Osteoblast (primary cell): ENCODE results near the gene DACH1. TPM values are rescaled to one million over a fixed set of nuclear protein-coding genes. Genes with fewer than 3 reads are reported as not detected.

Experiments
- DNase-seq: peaks from one replicate; pipeline ENCODE4 v3.0.0; 2011; ENCODE audit warnings: low spot score, mixed read lengths; ENCODE audit not compliant: insufficient read length; ENCODE audit errors: missing footprints
- H2AFZ ChIP-seq: 2 replicates; pipeline ENCODE4 v1.6.0; 2011; ENCODE audit warnings: mild to moderate bottlenecking, low read length
- H3K27ac ChIP-seq: 2 replicates; pipeline ENCODE4 v1.5.1; 2011; ENCODE audit warnings: mild to moderate bottlenecking, low read depth, low read length, moderate library complexity
- H3K27me3 ChIP-seq: 2 replicates; pipeline ENCODE4 v1.6.0; 2012; ENCODE audit warnings: mild to moderate bottlenecking, control low read depth, inconsistent platforms, low read length, moderate library complexity; ENCODE audit not compliant: insufficient read depth
- H3K36me3 ChIP-seq: 2 replicates; pipeline ENCODE4 v1.5.1; 2011; ENCODE audit warnings: mild to moderate bottlenecking, low read length, control low read depth, moderate library complexity; ENCODE audit not compliant: insufficient read depth
- H3K4me1 ChIP-seq: 2 replicates; pipeline ENCODE4 v1.5.1; 2011; ENCODE audit warnings: mild to moderate bottlenecking, low read length, control low read depth, moderate library complexity; ENCODE audit not compliant: insufficient read depth
- H3K4me2 ChIP-seq: 2 replicates; pipeline ENCODE4 v1.6.0; 2011; ENCODE audit warnings: mild to moderate bottlenecking, low read length; ENCODE audit not compliant: insufficient read depth
- H3K4me3 ChIP-seq: fragments of 200-600 bp; sonication (generic); 3 replicates; pipeline ENCODE4 v1.5.1; 2012; ENCODE audit warnings: mild to moderate bottlenecking, low read length, inconsistent platforms; ENCODE audit not compliant: insufficient read depth
- H3K79me2 ChIP-seq: 2 replicates; pipeline ENCODE4 v1.6.0; 2012; ENCODE audit warnings: mild to moderate bottlenecking, low read length, control low read depth, inconsistent platforms; ENCODE audit not compliant: insufficient read depth
- H3K9me3 ChIP-seq: 2 replicates; pipeline ENCODE4 v1.5.1; 2011; ENCODE audit warnings: low read depth, low read length, control low read depth
- H4K20me1 ChIP-seq: 2 replicates; pipeline ENCODE4 v1.6.0; 2012; ENCODE audit warnings: mild to moderate bottlenecking, low read length, control low read depth; ENCODE audit not compliant: insufficient read depth
- total RNA-seq: library from RNA; depleted of rRNA; stranded (reverse); fragments of >200 nt; gene quantifications from 2 replicates; pipeline ENCODE4 v1.2.3, GENCODE V29; 2012
- TF ChIP-seq, protein P1 (sequence below): IDR thresholded peaks from 2 replicates; pipeline ENCODE4 v1.5.1; 2011; ENCODE audit warnings: mild to moderate bottlenecking, low read depth, low read length, moderate library complexity; ENCODE audit errors: extremely low read depth

The DACH1 gene
- total RNA-seq, 1 donor = not detected

DNA sequence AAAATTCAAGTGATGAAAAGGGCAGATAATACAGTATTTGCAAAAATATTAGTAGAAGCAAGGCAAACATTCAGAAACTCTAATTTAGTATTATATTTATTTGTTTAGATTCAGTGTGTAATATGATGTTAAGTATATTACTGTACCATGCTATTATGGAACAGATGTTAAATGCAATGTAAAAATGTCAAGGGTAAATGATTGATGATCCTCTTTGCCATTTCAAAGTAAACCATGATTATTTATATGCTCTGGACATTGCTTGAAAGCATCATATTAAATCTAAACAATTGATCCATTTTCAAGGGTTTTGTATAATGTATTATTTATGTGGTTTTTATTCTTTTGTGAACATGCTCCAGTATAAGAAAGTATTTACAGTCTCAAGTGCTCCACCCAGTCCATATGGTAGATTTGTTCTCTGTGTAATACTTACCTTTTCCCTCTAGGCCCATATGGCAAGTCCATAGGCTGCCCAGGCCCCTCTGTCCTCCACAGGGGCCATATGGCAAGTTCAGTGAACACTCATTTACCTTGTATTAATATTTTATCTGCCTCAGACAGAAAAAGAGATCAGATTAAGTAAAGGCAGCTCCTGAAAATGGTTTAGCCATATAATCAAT is 353.5 kb downstream of the DACH1 start:
- Histone ChIP-seq H3K79me2 (no peaks in the 10 kb centered on the region), H3K27me3 (no peaks in the 10 kb centered on the region), H3K27ac (no peak overlapping the region), H3K9me3 (no peaks in the 10 kb centered on the region), H3K4me3 (no peak overlapping the region), H4K20me1 (no peaks in the 10 kb centered on the region), H3K36me3 (no peaks in the 10 kb centered on the region), H3K4me2 (no peak overlapping the region), H3K4me1 (no peaks in the 10 kb centered on the region), H2AFZ (no peak overlapping the region)
- TF ChIP-seq, protein P1, sequence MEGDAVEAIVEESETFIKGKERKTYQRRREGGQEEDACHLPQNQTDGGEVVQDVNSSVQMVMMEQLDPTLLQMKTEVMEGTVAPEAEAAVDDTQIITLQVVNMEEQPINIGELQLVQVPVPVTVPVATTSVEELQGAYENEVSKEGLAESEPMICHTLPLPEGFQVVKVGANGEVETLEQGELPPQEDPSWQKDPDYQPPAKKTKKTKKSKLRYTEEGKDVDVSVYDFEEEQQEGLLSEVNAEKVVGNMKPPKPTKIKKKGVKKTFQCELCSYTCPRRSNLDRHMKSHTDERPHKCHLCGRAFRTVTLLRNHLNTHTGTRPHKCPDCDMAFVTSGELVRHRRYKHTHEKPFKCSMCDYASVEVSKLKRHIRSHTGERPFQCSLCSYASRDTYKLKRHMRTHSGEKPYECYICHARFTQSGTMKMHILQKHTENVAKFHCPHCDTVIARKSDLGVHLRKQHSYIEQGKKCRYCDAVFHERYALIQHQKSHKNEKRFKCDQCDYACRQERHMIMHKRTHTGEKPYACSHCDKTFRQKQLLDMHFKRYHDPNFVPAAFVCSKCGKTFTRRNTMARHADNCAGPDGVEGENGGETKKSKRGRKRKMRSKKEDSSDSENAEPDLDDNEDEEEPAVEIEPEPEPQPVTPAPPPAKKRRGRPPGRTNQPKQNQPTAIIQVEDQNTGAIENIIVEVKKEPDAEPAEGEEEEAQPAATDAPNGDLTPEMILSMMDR = no peak
- no peak for DNase-seq

DNA sequence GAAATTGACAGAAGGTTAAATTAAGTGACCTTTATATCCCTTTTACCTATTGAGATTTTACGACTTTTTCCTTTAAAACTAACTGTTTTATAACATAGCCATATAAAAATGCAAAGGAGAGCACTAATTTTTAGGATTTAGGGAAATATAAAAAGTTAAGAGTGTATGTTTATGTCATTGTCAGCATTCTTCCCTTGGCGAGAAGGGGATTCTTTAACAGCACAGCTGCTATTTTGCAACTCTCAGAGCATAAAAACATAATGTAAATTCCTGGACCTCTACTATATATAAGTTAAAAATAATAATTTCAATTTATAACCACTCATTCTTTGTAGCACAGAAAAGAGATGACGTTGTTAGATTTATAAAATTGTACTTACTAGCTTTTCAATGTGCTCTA is 363.2 kb downstream of the DACH1 start:
- DNase-seq = no peak
- Histone ChIP-seq H3K27ac (no peak overlapping the region), H3K9me3 (peaks cover 2% of the 10 kb centered on the region), H2AFZ (no peak overlapping the region), H3K4me2 (no peak overlapping the region), H3K36me3 (no peaks in the 10 kb centered on the region), H3K4me1 (no peaks in the 10 kb centered on the region), H3K79me2 (no peaks in the 10 kb centered on the region), H4K20me1 (no peaks in the 10 kb centered on the region), H3K4me3 (no peak overlapping the region), H3K27me3 (no peaks in the 10 kb centered on the region)
- TF ChIP-seq, protein P1 = no peak

DNA sequence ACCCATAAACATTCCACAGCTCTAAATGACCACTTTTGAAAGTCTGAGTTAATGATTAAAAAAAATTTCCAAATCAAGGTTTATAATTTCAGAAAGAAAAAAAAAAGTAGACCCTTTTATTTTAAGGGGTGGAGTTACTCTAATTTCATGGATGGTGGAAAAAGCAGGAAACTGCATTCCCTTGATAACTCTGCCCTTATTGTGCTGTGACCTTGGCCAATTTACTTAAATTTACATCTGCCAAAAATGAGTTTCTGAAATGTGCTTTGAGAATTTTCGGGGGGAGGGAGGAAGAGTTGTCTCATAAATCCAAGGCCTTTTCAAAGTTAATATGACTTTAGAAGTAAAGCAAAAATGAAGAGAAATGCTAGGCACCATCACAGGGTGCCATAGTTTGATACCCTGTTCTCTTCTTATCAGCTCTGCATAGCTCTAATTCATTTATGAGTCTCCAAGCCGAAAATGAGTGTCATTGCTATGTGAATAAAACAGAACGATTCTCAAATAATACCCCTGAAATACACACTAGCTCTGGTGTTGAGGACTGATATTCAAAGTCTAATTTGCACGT is 367.0 kb downstream of the DACH1 start:
- Histone ChIP-seq H4K20me1 (no peaks in the 10 kb centered on the region), H3K27ac (no peak overlapping the region), H3K36me3 (no peaks in the 10 kb centered on the region), H2AFZ (no peak overlapping the region), H3K4me2 (no peak overlapping the region), H3K27me3 (no peaks in the 10 kb centered on the region), H3K9me3 (peaks cover 2% of the 10 kb centered on the region), H3K4me3 (no peak overlapping the region), H3K79me2 (no peaks in the 10 kb centered on the region), H3K4me1 (no peaks in the 10 kb centered on the region)
- DNase-seq = no peak
- TF ChIP-seq, protein P1 = no peak

DNA sequence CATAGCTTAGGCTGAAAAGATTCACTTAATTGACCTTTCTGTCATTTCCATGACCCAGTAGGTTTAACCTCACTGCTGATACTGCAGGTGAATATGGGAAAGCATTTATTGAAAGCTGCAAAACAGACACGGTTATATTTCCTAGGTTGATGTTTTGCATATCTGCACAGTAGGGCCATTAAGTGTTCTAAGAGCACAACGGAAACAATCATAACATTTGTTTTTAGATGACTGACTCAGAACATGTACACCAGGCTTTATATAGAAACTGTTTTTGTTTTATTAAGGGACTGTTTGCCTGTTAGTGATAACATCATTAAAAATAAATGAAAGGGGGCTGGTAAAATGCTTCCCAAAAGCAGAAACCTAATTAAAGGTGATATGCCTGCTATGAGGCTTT is 367.8 kb downstream of the DACH1 start:
- Histone ChIP-seq H3K4me2 (no peak overlapping the region), H3K27ac (no peak overlapping the region), H3K4me1 (no peaks in the 10 kb centered on the region), H3K36me3 (no peaks in the 10 kb centered on the region), H3K27me3 (no peaks in the 10 kb centered on the region), H3K4me3 (no peak overlapping the region), H4K20me1 (no peaks in the 10 kb centered on the region), H2AFZ (no peak overlapping the region), H3K9me3 (peaks cover 2% of the 10 kb centered on the region), H3K79me2 (no peaks in the 10 kb centered on the region)
- TF ChIP-seq, protein P1 = no peak
- no peak for DNase-seq
